HepG2 (cell line): ENCODE results near the gene GRK4. TPM values are rescaled to one million over a fixed set of nuclear protein-coding genes. Genes with fewer than 3 reads are reported as not detected.
A peak's percentile ranks its signal among the peaks of the same experiment; 100 is the strongest.

ENCODE experiments used
- ATF7 ChIP-seq, 2 experiments: fragments of 450-650 bp in 1 of 2; sonication (generic) in 1 of 2; formaldehyde crosslinking in 1 of 2; IDR thresholded peaks; 2 replicates each; pipeline versions ENCODE4 v1.4.0 to v1.6.1; 2016 to 2020; ENCODE audit warnings: antibody characterized with exemption in 1 of 2, mild to moderate bottlenecking in 1 of 2, missing genetic modification reagents in 1 of 2
- CEBPG ChIP-seq: IDR thresholded peaks from 2 replicates; pipeline ENCODE4 v1.6.1; 2016
- CEBPZ ChIP-seq: IDR thresholded peaks from 2 replicates; pipeline ENCODE4 v1.6.1; 2012; ENCODE audit warnings: low read length, improper control_type of control experiment
- CHCHD3 ChIP-seq: sonication (generic); formaldehyde crosslinking; IDR thresholded peaks from 2 replicates; pipeline ENCODE4 v1.8.0; 2022; ENCODE audit warnings: mild to moderate bottlenecking, missing genetic modification reagents, moderate library complexity
- ERF ChIP-seq: IDR thresholded peaks from 2 replicates; pipeline ENCODE4 v1.6.1; 2018; ENCODE audit warnings: missing biosample characterization, missing genetic modification reagents
- HNRNPLL ChIP-seq: fragments of 200-400 bp; formaldehyde crosslinking; IDR thresholded peaks from 2 replicates; pipeline ENCODE4 v1.6.1; 2017; ENCODE audit warnings: mild to moderate bottlenecking, low read depth, low read length; ENCODE audit not compliant: poor library complexity, severe bottlenecking
- MAZ ChIP-seq, 2 experiments: sonication (generic) in 1 of 2; formaldehyde crosslinking in 1 of 2; IDR thresholded peaks; 2 replicates each; pipeline versions ENCODE4 v1.5.0 to v1.6.1; 2012 to 2020; ENCODE audit warnings: low read depth in 2 of 2, mild to moderate bottlenecking in 2 of 2, borderline replicate concordance in 1 of 2, improper control_type of control experiment in 1 of 2, low read length in 1 of 2, missing genetic modification reagents in 1 of 2, moderate library complexity in 1 of 2
- NPAS2 ChIP-seq: sonication (generic); formaldehyde crosslinking; IDR thresholded peaks from 2 replicates; pipeline ENCODE4 v1.8.0; 2022; ENCODE audit warnings: mild to moderate bottlenecking, missing genetic modification reagents, borderline replicate concordance
- NR3C1 ChIP-seq: sonication (generic); formaldehyde crosslinking; IDR thresholded peaks from 2 replicates; pipeline ENCODE4 v1.4.0; 2020; ENCODE audit warnings: missing genetic modification reagents
- SNAPC4 ChIP-seq: sonication (generic); formaldehyde crosslinking; IDR thresholded peaks from 2 replicates; pipeline ENCODE4 v1.4.0; 2020; ENCODE audit warnings: mild to moderate bottlenecking, missing genetic modification reagents
- SYNCRIP ChIP-seq: fragments of 200-400 bp; formaldehyde crosslinking; IDR thresholded peaks from 2 replicates; pipeline ENCODE4 v1.6.1; 2018; ENCODE audit warnings: mild to moderate bottlenecking, low read depth, low read length; ENCODE audit not compliant: insufficient read depth
- XBP1 ChIP-seq: sonication (generic); formaldehyde crosslinking; IDR thresholded peaks from 2 replicates; pipeline ENCODE4 v1.5.0; 2020; ENCODE audit warnings: missing genetic modification reagents
- ZBTB34 ChIP-seq: sonication (generic); formaldehyde crosslinking; IDR thresholded peaks from 2 replicates; pipeline ENCODE4 v1.8.0; 2022; ENCODE audit warnings: mild to moderate bottlenecking, missing genetic modification reagents
- ZNF274 ChIP-seq: sonication (generic); formaldehyde crosslinking; IDR thresholded peaks from 2 replicates; pipeline ENCODE4 v1.5.1; 2020; ENCODE audit warnings: mild to moderate bottlenecking, missing genetic modification reagents
- ZNF75D ChIP-seq: sonication (generic); formaldehyde crosslinking; IDR thresholded peaks from 2 replicates; pipeline ENCODE4 v1.8.1; 2023; ENCODE audit warnings: missing genetic modification reagents, mild to moderate bottlenecking, borderline replicate concordance
- polyA plus RNA-seq, 8 experiments: library from polyadenylated mRNA; depleted of rRNA in 3 of 8; stranded (reverse) in 7 of 8; unstranded in 1 of 8; fragments of >200 nt; fragmentation: Illumina TruSeq in 4 of 8; extraction: Trizol in 4 of 8; gene quantifications; 2 replicates each; pipeline versions ENCODE4 v1.2.1 to v1.2.3, GENCODE V29; 2011 to 2016; ENCODE audit warnings: low read depth in 4 of 8, missing spikeins in 1 of 8, mixed read lengths in 1 of 8; ENCODE audit not compliant: insufficient read depth in 1 of 8
- total RNA-seq, 5 experiments: library from RNA; depleted of rRNA; stranded (reverse); fragments of >200 nt; fragmentation: Illumina TruSeq; extraction: Trizol; gene quantifications; 2 replicates each; pipeline ENCODE4 v1.2.3, GENCODE V29; 2016; ENCODE audit warnings: low read depth in 1 of 5

GRK4 gene
- total and polyA plus RNA-seq, 2 of the 13 experiments (the other 11 are each of a cell fraction or from before 2014, with no cell fraction given) = 1.8 to 2.0 TPM

GRCh38 chr4:2963175-2963965 lies at the start of gene GRK4, which contains the start of gene NOP14 (continued):
- TF ChIP-seq CHCHD3 (CRISPR knock-in tag) (no peak), NPAS2 (0 out of 2 replicates have a peak, but pooled peaks have one; percentile 91), CEBPG (CRISPR knock-in tag) (peak; percentile 33), ERF (peak; percentile 91), XBP1 (CRISPR knock-in tag) (no peak), SNAPC4 (CRISPR knock-in tag) (0 out of 2 replicates have a peak, but pooled peaks have one; percentile 53), ZBTB34 (CRISPR knock-in tag) (peak; percentile 76; the same call in 1 of the 2 replicates), ATF7 (IDR thresholded peaks at IDR 0.05) (no peak), ATF7 (CRISPR knock-in tag; IDR thresholded peaks at IDR 0.05) (no peak), ZNF274 (CRISPR knock-in tag) (peak; percentile 95), HNRNPLL (peak; percentile 78), NR3C1 (no peak), CEBPZ (no peak), SYNCRIP (no peak), ZNF75D (CRISPR knock-in tag) (no peak), MAZ (IDR thresholded peaks at IDR 0.05; ENCODE audit: borderline replicate concordance, low read depth, low read length) (0 out of 2 replicates have a peak, but pooled peaks have one; percentile 27), MAZ (CRISPR knock-in tag; IDR thresholded peaks at IDR 0.05; ENCODE audit: low read depth) (peak; percentile 84)
